Measurements from ENCODE around the gene PLXNA1. TPM values are rescaled to one million over a fixed set of nuclear protein-coding genes. Genes with fewer than 3 reads are reported as not detected.

PLXNA1 gene
- total and polyA plus RNA-seq, 10 of the 15 experiments (the other 5 are each of a cell fraction or from before 2014, with no cell fraction given), result 0.03 to 16.4 (median 2.5) TPM

GRCh38 chr3:127025456-127025855 is 42.5 kb downstream of the PLXNA1 start (continued):
- TF ChIP-seq GATAD2B (conservative IDR thresholded peaks at IDR 0.05; ENCODE audit: low read depth) (no peak), LARP7 (IDR thresholded peaks at IDR 0.05) (no peak), ZNF207 (IDR thresholded peaks at IDR 0.05; ENCODE audit: borderline replicate concordance) (no peak), ZSCAN29 (IDR thresholded peaks at IDR 0.05) (no peak)

GRCh38 chr3:127026036-127026435 is 43.1 kb downstream of the PLXNA1 start:
- POLR2A ChIA-PET, result no interaction called here
- BruUV-seq (replicated peaks), result no TSS peak
- H3K4me1 ChIP-seq (ENCODE audit: control insufficient read depth, insufficient read depth, low read length), result no peaks in the 10 kb centered on the region
- no peak overlapping the region for H3K4me2 ChIP-seq (ENCODE audit: control insufficient read depth, insufficient read depth)
- no peak overlapping the region for H3K4me3 ChIP-seq
- in situ Hi-C loops (cut with MboI), result no loop called here
- ATAC-seq, result no peak
- H3K27ac ChIP-seq (ENCODE audit: control insufficient read depth, insufficient read depth), result no peak overlapping the region
- FAIRE-seq, result no peak
- H3K9me3 ChIP-seq (replicated peaks; ENCODE audit: control insufficient read depth, insufficient read depth, low read length), result no peaks in the 10 kb centered on the region
- H2AFZ ChIP-seq (ENCODE audit: control insufficient read depth, low read depth, low read length), result no peak overlapping the region
- peaks cover 0 to 22% of the 10 kb centered on the region in 2 experiments; a peak in 2 of 4 replicates for H3K36me3 ChIP-seq (ENCODE audit: control insufficient read depth in 2 of 2, insufficient read depth in 2 of 2, low read length in 1 of 2)
- SMC1A ChIA-PET (ENCODE audit: uncharacterized antibody, unreplicated experiment), result no interaction called here
- no peak overlapping the region for H3K9ac ChIP-seq (ENCODE audit: control insufficient read depth, insufficient read depth, low read length)
- no peaks in the 10 kb centered on the region for H4K20me1 ChIP-seq (ENCODE audit: control insufficient read depth, insufficient read depth)
- RAD21 ChIA-PET (ENCODE audit: unreplicated experiment), result no interaction called here
- no peak for DNase-seq (ENCODE audit: low read depth, low spot score)
- no peaks in the 10 kb centered on the region for H3K79me2 ChIP-seq (ENCODE audit: control insufficient read depth, insufficient read depth, low read length)
- WGBS (ENCODE audit: insufficient coverage, insufficient replicate concordance, low lambda C conversion rate, missing lambda C conversion rate), result 36% methylated on average over 5 of the region's 5 CpGs
- CTCF ChIA-PET, result no interaction called here
- H3K27me3 ChIP-seq (replicated peaks in 1 of 2; ENCODE audit: control insufficient read depth in 2 of 2, insufficient read depth in 2 of 2, low read length in 1 of 2), result no peaks in the 10 kb centered on the region
- no peak for TF ChIP-seq NKRF (conservative IDR thresholded peaks at IDR 0.05)
- intact Hi-C loops (cut with micrococcal nuclease; ENCODE audit: unreplicated experiment), result no loop called here
